Hindlimb muscle (tissue), 1 donor: ENCODE data around the gene IQGAP2. TPM values are rescaled to one million over a fixed set of nuclear protein-coding genes. Genes with fewer than 3 reads are reported as not detected.

Experiments
- DNase-seq: peaks from one replicate; pipeline ENCODE4 v3.0.0-alpha.2; 2013
- polyA plus RNA-seq: library from polyadenylated mRNA; unstranded; fragments of 120-200 nt; gene quantifications from one replicate; pipeline ENCODE4 v1.2.1, GENCODE V29; 2013; ENCODE audit not compliant: insufficient read length

IQGAP2 gene
- polyA plus RNA-seq, 1 donor: 6.6 TPM

- no peak for DNase-seq
Observed at GRCh38 chr5:76384189-76384588, 18.9 kb upstream of the IQGAP2 start.

DNA sequence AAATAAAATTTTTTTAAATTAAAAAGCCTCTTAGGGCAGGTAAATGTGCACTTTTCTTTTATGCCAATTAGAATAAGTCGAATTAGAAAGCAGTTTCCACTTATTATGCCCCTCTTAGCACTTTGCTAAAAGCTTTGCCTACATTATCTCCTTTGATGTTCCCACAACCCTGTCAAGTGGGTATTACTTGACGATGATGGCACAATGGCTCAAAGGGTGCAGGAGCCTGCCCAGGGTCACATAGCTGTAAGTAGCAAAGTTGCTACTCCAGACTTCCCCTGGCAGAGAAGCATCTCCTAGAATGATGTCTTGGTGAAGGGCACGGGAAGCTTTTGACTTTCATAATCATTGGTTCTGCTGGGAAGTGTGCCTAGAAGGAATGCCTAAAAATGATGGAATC, 18.4 kb upstream of the IQGAP2 start:
- no peak for DNase-seq

- DNase-seq: no peak
Observed at GRCh38 chr5:76385540-76385939, 17.5 kb upstream of the IQGAP2 start.

DNA sequence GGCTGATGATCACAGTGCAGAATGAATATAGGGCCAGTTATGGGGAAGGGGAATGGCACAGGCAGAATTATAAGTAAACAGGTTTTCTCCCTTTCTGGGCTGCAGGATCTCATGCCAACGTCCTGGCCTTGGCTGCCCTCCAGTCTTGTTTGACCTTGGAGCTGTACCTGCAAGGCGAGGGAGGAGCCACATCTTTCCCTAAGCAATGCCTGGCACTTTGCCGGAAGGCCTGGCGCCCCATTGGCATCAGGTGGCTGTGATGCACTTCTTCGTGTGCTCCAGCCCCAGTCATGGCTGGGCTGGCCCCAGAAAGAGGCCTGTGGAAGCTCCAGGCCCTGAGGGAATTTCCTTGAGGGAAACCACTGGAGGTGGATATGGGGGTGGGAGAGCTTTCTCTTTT, 16.7 kb upstream of the IQGAP2 start:
- no peak for DNase-seq

DNA sequence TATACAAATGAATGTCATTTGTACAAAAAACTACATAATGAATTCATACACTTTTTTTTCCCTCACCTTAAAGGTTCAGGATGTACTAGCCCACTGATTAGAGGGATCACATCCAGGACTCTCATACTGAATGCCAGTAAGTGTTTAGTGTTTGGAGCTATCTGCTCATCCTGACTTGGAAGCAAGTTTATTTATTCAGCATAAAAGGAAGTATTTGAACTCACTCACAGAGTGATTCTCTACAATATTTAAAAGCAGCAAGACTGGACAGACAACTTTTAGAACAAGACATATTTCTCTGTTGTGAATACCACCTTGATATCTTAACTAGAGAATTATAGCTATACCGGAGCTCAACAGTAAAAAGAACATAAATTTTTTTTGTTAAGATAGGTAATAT, 14.8 kb upstream of the IQGAP2 start:
- no peak for DNase-seq

DNA sequence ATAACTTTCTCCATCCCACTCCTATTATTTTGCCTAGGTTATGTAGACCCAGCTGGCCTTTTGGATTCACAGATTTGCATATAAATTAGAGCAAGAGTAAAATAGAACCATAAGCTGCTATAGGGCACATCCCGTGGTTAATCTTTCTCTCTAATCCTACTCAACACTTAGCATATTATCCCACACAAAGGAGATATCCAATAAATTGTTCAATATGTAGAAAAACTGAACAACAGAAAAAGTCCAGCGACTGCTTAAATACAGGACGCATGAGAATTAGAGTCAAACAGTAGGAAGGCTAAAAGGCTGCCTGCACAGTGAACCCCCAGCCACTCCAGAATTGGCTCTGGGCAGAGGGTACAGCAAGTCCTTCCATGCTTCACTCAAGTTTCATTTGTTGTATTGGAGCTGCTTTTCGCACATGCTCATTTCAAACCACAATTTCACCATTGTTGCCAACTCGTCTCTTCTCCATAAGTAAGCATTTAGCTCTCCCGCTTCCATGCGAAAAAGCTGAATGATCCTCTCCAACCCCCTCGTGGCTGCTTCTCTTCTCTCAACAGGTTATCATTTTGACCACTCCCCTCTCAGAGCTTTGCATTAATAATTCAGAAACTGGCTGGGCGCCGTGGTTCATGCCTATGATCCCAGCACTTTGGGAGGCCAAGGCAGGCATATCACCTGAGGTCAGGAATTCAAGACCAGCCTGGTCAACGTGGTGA, 14.1 kb upstream of the IQGAP2 start:
- no peak for DNase-seq

GRCh38 chr5:76389513-76390154, 13.5 kb upstream of the IQGAP2 start:
- DNase-seq: no peak

DNA sequence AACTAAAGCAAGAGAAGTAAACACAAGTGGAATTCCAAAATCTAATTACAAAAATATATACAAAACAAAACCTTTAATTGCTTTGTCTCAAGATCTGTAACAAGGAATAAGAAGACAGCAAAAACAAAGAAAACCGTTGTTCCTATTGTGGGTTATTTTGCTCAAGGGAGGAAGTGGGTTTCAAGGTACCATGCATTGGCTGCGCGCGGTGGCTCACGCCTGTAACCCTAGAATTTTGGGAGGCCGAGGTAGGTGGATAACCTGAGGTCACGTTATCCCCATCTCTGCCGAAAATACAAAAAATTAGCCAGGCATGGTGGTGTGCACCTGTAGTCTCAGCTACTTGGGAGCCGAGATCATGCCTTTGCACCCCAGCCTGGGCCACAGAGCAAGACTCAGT, 12.1 kb upstream of the IQGAP2 start:
- no peak for DNase-seq

DNA sequence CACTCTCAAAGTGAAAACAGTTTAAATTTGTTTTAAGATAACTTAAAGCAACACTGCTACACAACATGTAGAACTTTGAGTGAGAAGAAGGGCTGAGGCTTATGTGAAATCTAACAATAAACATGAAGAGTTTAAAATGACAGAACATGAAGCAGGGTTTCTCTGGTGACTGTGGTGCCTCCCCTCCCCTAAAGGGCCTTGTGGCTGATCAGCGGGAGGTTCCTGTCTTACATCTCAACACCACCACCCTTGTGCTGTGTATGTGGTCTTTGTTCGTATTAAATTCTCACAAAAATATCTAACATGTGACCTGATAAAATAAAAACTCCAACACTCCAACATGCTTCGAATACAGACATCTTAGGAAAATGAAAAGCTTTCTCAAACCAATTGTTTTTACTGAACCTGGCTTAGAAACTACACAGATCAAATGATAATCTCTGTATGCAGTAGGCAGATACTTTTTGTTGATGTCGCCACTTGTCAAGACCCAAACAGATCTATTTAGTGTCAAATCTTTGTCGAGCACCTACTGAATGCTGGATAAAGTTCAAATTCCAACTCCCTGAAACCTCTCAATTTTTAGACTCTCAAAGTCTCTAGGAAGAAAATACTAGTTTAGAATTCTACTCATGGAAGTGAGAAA, 9.9 kb upstream of the IQGAP2 start:
- no peak for DNase-seq

GRCh38 chr5:76397200-76397599, 5.9 kb upstream of the IQGAP2 start:
- no peak for DNase-seq

GRCh38 chr5:76399268-76399667, 3.8 kb upstream of the IQGAP2 start:
- DNase-seq: no peak

- DNase-seq: no peak
Observed at GRCh38 chr5:76400466-76400865, 2.6 kb upstream of the IQGAP2 start.

GRCh38 chr5:76401801-76402250, 1.3 kb upstream of the IQGAP2 start:
- DNase-seq: no peak

GRCh38 chr5:76402251-76402885, 717 bp upstream of the IQGAP2 start:
- DNase-seq: peak; percentile 56

DNA sequence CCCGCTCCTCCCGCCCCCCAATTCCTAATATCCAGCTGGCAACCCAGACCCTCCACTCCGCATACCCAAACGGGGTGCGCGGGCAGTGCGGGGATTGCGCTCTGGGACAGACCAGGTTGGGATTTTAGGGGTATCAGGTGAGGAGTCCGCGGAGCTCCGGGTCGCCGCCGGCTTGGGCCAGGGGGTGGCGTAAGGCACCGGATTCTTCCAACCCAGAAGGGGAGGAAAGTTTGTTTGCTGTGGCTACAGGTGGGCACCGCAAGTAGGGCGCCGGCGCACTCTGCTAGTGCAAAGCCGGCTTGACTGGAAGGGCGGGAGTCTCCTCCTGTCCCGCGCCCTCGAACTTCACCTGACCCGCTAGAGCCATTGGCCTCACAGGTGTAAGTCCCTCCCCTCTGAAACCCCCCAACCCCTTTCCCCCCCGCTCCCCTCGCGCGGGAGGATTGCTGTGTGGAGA, 709 bp downstream of the IQGAP2 start:
- DNase-seq: peak; percentile 65

DNA sequence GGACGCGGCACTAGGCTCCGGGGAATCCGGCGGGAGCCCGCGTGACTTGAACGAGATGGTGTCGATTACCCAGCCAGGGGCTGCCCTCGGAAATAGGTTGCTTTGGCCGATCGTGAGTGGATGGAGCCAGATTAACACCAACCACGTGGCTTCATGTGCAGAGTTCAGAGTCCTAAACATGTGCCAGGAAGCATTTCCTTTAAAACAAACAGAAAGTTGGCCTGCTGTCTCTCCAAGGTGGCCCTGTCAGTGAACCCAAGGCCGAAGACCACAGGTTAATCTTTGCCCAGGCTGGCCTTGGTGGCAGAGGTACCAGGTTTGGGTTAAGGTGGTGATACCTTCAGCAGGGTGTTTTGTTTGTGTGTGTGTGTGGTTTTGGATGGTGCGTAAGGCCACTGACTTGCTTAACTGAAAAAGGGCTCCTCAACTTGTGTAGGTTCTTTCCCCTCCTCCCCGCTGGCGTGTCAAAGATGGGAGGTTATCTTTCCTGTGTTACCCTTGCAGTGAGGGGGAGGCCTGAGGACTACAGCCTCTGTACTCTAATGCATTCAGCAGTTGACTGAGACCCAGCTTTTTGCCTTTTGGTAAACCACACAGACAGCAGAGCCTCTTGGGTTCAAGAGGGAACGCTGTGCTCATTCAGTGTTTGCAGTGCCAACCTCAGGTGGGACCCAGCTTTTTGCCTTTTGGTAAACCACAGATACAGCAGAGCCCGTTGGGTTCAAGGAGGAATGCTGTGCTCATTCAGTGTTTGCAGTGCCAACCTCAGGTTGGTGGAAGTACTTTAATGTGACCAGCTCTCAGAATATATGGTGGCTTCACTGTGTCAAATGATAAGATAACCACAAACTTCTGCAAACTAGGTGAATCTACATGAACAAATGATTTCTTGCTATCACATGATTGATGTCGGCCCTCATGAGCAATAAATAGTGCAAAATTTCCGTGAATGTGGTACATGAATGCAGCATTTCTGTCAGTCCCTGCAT, 1.4 kb downstream of the IQGAP2 start:
- DNase-seq: no peak

- no peak for DNase-seq
Observed at GRCh38 chr5:76406014-76406413, 2.9 kb downstream of the IQGAP2 start.

- DNase-seq: no peak
Observed at GRCh38 chr5:76406673-76407072, 3.6 kb downstream of the IQGAP2 start.

DNA sequence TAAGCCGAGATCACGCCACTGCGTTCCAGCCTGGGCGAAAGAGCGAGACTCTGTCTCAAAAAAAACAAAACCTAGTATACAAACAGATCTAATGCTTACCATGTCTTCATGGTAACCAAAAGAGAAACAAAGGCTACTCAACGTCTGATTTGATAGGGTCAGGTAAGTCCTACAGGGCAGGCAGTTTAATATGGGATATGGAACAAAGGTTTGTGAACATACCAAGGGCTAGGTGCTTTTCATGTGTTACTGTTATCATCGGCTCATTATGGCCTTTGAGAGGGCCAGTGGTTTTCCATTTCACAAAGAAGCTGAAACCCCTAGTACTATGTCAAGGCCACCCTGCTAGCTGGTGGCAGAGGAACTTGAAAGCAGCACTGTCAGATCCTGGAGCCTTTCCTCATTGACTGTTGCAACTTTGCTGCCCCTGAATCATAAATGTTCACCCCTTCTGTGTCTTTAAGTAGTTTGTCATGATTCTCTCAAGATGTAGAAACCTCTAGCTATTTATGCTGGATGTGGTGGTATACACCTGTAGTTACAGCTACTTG, 5.1 kb downstream of the IQGAP2 start:
- DNase-seq: no peak

DNA sequence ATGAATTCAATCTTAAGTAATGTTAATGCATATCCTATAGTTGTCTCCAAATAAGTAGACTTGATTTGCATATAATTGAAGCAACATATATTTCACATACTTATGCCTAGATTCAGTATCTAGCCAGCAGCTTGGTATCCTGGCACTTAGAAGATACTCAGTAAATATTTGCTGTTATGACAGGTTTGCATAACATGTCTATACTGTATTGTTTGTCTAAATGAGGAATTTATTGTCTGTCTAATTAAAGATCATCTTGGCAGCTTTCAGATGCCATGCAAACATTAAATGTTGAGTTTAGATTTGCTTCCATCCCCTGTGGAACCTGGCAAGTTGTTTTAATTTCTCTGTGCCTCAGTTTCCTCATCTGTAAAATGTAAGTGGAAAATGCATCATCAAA, 9.4 kb downstream of the IQGAP2 start:
- DNase-seq: no peak

DNA sequence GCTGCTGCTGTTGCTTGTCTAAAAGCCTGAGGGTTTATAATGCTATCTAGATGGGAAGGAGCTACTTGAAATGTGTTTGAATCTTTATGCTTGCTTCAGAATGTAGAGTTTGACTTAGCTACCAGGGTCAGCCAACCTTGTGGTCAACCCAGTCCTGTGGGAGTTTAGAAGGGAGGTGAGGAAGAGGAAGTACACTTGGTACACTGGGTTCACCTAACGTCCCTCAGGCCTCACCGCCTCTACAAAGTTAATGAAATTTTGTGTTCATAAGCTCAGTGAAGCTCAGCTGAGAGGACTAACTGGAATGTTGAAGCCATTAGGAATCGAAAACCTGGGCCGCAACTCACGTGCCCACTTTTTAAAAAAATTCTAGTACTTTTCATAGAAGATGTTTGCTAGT, 10.7 kb downstream of the IQGAP2 start:
- no peak for DNase-seq

DNA sequence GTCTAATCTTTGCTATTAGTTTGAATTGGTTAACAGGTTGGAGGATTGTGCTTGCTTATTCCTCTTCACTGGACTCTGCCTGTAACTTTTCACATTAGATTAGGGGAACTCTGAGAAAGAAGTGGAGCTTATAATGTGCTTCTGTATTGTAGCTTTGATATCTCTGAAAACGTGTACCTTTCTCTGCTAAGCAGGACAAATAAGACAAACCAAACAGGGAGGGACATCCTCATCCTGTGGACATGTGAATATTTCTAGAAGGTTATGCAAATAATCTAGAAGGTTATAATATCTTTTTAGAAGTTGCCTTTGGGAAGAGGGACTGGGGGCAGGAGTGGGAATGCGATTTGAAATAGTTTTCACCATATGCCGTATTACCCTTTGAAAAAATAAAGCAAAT, 11.7 kb downstream of the IQGAP2 start:
- no peak for DNase-seq
